ENCODE measurements around the gene FGF16. TPM values are rescaled to one million over a fixed set of nuclear protein-coding genes. Genes with fewer than 3 reads are reported as not detected.

FGF16 gene
- polyA plus RNA-seq, 1 of the 3 experiments (the other 2 are of a cell fraction) = not detected

DNA sequence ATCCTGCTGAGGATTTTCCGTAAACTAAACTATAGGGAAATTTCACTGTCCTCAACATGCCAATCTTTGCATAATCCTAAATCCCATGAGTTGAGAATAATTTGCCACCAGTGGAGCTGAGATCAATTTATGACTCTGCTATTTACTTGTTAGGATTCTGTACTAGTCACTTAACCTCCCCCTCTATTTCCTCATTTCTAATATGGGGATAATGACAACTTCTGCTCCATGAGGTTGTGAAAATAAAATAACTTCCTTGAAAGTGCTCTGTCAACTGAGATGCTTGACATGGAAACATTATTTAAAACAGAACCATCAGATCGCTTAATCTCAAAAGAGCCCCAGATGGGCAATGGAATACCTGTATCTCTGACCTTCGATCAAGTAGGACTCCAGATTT is 2.6 kb upstream of the FGF16 start:
- peaks cover 11% of the 10 kb centered on the region for H3F3A ChIP-seq (replicated peaks; ENCODE audit: insufficient read depth)
- TF ChIP-seq NFIC (IDR thresholded peaks at IDR 0.05; ENCODE audit: borderline replicate concordance) = no peak
- TF ChIP-seq RCOR1 (IDR thresholded peaks at IDR 0.05; ENCODE audit: low read length) = no peak
- TF ChIP-seq GABPA (IDR thresholded peaks at IDR 0.05; ENCODE audit: low read depth) = no peak
- no peak for TF ChIP-seq MXI1 (IDR thresholded peaks at IDR 0.05; ENCODE audit: low read depth, low read length)
- TF ChIP-seq, protein P1, sequence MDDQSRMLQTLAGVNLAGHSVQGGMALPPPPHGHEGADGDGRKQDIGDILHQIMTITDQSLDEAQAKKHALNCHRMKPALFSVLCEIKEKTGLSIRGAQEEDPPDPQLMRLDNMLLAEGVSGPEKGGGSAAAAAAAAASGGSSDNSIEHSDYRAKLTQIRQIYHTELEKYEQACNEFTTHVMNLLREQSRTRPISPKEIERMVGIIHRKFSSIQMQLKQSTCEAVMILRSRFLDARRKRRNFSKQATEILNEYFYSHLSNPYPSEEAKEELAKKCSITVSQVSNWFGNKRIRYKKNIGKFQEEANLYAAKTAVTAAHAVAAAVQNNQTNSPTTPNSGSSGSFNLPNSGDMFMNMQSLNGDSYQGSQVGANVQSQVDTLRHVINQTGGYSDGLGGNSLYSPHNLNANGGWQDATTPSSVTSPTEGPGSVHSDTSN (IDR thresholded peaks at IDR 0.05) = no peak
- no peak for TF ChIP-seq TEAD4 (IDR thresholded peaks at IDR 0.05; ENCODE audit: borderline replicate concordance, insufficient read depth)
- TF ChIP-seq, protein P2, sequence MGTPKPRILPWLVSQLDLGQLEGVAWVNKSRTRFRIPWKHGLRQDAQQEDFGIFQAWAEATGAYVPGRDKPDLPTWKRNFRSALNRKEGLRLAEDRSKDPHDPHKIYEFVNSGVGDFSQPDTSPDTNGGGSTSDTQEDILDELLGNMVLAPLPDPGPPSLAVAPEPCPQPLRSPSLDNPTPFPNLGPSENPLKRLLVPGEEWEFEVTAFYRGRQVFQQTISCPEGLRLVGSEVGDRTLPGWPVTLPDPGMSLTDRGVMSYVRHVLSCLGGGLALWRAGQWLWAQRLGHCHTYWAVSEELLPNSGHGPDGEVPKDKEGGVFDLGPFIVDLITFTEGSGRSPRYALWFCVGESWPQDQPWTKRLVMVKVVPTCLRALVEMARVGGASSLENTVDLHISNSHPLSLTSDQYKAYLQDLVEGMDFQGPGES (IDR thresholded peaks at IDR 0.05; ENCODE audit: low read depth, low read length) = no peak
- TF ChIP-seq USF1 (IDR thresholded peaks at IDR 0.05; ENCODE audit: borderline replicate concordance, low read depth) = no peak
- TF ChIP-seq POLR2AphosphoS5 (IDR thresholded peaks at IDR 0.05; ENCODE audit: low read depth, low read length) = no peak
- no peak for TF ChIP-seq EP300 (IDR thresholded peaks at IDR 0.05; ENCODE audit: borderline replicate concordance in 1 of 2, low read depth in 1 of 2, low read length in 1 of 2)
- TF ChIP-seq, protein P3, sequence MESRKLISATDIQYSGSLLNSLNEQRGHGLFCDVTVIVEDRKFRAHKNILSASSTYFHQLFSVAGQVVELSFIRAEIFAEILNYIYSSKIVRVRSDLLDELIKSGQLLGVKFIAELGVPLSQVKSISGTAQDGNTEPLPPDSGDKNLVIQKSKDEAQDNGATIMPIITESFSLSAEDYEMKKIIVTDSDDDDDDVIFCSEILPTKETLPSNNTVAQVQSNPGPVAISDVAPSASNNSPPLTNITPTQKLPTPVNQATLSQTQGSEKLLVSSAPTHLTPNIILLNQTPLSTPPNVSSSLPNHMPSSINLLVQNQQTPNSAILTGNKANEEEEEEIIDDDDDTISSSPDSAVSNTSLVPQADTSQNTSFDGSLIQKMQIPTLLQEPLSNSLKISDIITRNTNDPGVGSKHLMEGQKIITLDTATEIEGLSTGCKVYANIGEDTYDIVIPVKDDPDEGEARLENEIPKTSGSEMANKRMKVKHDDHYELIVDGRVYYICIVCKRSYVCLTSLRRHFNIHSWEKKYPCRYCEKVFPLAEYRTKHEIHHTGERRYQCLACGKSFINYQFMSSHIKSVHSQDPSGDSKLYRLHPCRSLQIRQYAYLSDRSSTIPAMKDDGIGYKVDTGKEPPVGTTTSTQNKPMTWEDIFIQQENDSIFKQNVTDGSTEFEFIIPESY (IDR thresholded peaks at IDR 0.05; ENCODE audit: borderline replicate concordance, low read depth) = no peak
- TF ChIP-seq TCF12 (IDR thresholded peaks at IDR 0.05) = no peak
- no peak for TF ChIP-seq NRF1 (IDR thresholded peaks at IDR 0.05; ENCODE audit: low read depth, low read length)
- no peak for TF ChIP-seq RAD21 (IDR thresholded peaks at IDR 0.05; ENCODE audit: low read length)
- H3K36me3 ChIP-seq (replicated peaks in 1 of 2; ENCODE audit: control insufficient read depth in 1 of 2, insufficient read depth in 2 of 2, low read length in 1 of 2) = no peaks in the 10 kb centered on the region
- no peak overlapping the region for H2AFZ ChIP-seq (ENCODE audit: low read depth)
- H3K9me2 ChIP-seq = no peaks in the 10 kb centered on the region
- no peaks in the 10 kb centered on the region for H3K79me2 ChIP-seq (ENCODE audit: insufficient read depth)
- peak overlapping the region in 1 of 2 experiments; percentile 96; a peak in 1 of 4 replicates for H3K27ac ChIP-seq (ENCODE audit: low read depth in 2 of 2, low read length in 1 of 2)
- no peak overlapping the region for H3K4me2 ChIP-seq
- CTCF ChIA-PET = no interaction called here
- no peaks in the 10 kb centered on the region for H4K20me1 ChIP-seq (ENCODE audit: insufficient read depth)
- no peak overlapping the region for H3K9ac ChIP-seq
- DNase-seq = no peak
- no peak overlapping the region for H3K4me3 ChIP-seq (ENCODE audit: low read depth in 2 of 2, low read length in 1 of 2)
- H3K9me3 ChIP-seq = no peaks in the 10 kb centered on the region
- peaks cover 13% of the 10 kb centered on the region; the same call in 1 of the 2 replicates for H3K27me3 ChIP-seq (ENCODE audit: insufficient read depth)
- 28% methylated on average over 3 of the region's 3 CpGs for WGBS (ENCODE audit: low lambda C conversion rate)
- peaks cover 0 to 10% of the 10 kb centered on the region in 2 experiments; a peak in 3 of 4 replicates for H3K4me1 ChIP-seq (ENCODE audit: control insufficient read depth in 1 of 2, insufficient read depth in 2 of 2, low read depth in 1 of 2, low read length in 1 of 2)
- POLR2A ChIA-PET = no interaction called here
